IMR-90 (cell line): Measurements from ENCODE around the gene SORBS1. TPM values are rescaled to one million over a fixed set of nuclear protein-coding genes. Genes with fewer than 3 reads are reported as not detected.

Source experiments
- ATAC-seq: fragments of 200-7000 bp; cut with Tn5 transposase; 2 replicates; pipeline ENCODE4 v1.9.1; 2020; ENCODE audit warnings: low read depth, mild to moderate bottlenecking, moderate library complexity
- BruUV-seq: library from RNA; stranded (reverse); fragments of 400-500 nt; replicated peaks from 2 replicates; lab custom pipeline; 2021; lab: Mats Ljungman, UMichigan
- CTCF ChIA-PET: fragments of 300-600 bp; formaldehyde crosslinking; extraction: SDS; loops from one replicate; lab custom pipeline; 2021; ENCODE audit warnings: antibody characterized with exemption; lab: Yijun Ruan, JAX
- POLR2A ChIA-PET: fragments of 300-600 bp; sonication (Branson Sonifier 250); formaldehyde crosslinking; loops from one replicate; lab custom pipeline; 2022; ENCODE audit warnings: antibody characterized with exemption; ENCODE audit not compliant: unreplicated experiment; lab: Charles Lee
- DNase-seq: peaks from one replicate; pipeline ENCODE4 v3.0.0; 2013
- H2AFZ ChIP-seq: replicated peaks from 2 replicates; pipeline ENCODE3; 2013; ENCODE audit warnings: low read length, mild to moderate bottlenecking; ENCODE audit not compliant: poor library complexity
- H2AK5ac ChIP-seq: 2 replicates; pipeline ENCODE4 v1.6.1; 2013; ENCODE audit warnings: low read depth, low read length, inconsistent platforms
- H2AK9ac ChIP-seq: replicated peaks from 2 replicates; pipeline ENCODE3; 2013; ENCODE audit warnings: mild to moderate bottlenecking, low read depth, low read length, moderate library complexity; ENCODE audit not compliant: poor library complexity
- H2BK120ac ChIP-seq: 2 replicates; pipeline ENCODE4 v1.6.1; 2013; ENCODE audit warnings: low read depth, low read length, inconsistent platforms
- H2BK15ac ChIP-seq: 3 replicates; pipeline ENCODE4 v1.6.1; 2013; ENCODE audit warnings: low read depth, low read length, inconsistent platforms
- H2BK20ac ChIP-seq: 2 replicates; pipeline ENCODE4 v1.6.1; 2013; ENCODE audit warnings: low read depth, mild to moderate bottlenecking, inconsistent platforms, low read length, moderate library complexity
- H2BK5ac ChIP-seq: 2 replicates; pipeline ENCODE4 v1.6.1; 2013; ENCODE audit warnings: mild to moderate bottlenecking, low read depth, low read length, inconsistent platforms; ENCODE audit not compliant: poor library complexity, severe bottlenecking
- H3K14ac ChIP-seq: replicated peaks from 2 replicates; pipeline ENCODE4 v1.6.1; 2013; ENCODE audit warnings: low read depth, low read length, inconsistent platforms
- H3K18ac ChIP-seq: 2 replicates; pipeline ENCODE4 v1.6.1; 2013; ENCODE audit warnings: low read depth, low read length, control low read depth
- H3K23ac ChIP-seq: 2 replicates; pipeline ENCODE4 v1.6.1; 2013; ENCODE audit warnings: low read depth, low read length, inconsistent platforms
- H3K27ac ChIP-seq: 2 replicates; pipeline ENCODE4 v1.5.1; 2013; ENCODE audit warnings: mild to moderate bottlenecking, control low read depth, low read length; ENCODE audit not compliant: insufficient read depth
- H3K27me3 ChIP-seq: 2 replicates; pipeline ENCODE4 v1.6.1; 2013; ENCODE audit warnings: low read length; ENCODE audit not compliant: control insufficient read depth, insufficient read depth
- H3K36me3 ChIP-seq: 2 replicates; pipeline ENCODE4 v1.6.1; 2013; ENCODE audit warnings: low read length, mixed read lengths; ENCODE audit not compliant: control insufficient read depth, insufficient read depth
- H3K4ac ChIP-seq: 2 replicates; pipeline ENCODE4 v1.6.1; 2013; ENCODE audit warnings: low read depth, low read length, inconsistent platforms
- H3K4me1 ChIP-seq: 2 replicates; pipeline ENCODE4 v1.6.1; 2013; ENCODE audit warnings: low read length, mixed read lengths; ENCODE audit not compliant: control insufficient read depth, insufficient read depth
- H3K4me2 ChIP-seq: 2 replicates; pipeline ENCODE4 v1.6.1; 2013; ENCODE audit warnings: low read depth, mild to moderate bottlenecking, control low read depth, low read length, moderate library complexity
- H3K4me3 ChIP-seq: 2 replicates; pipeline ENCODE4 v1.5.1; 2013; ENCODE audit warnings: low read depth, mild to moderate bottlenecking, control low read depth, low read length, moderate library complexity; ENCODE audit not compliant: insufficient read depth
- H3K56ac ChIP-seq: 2 replicates; pipeline ENCODE4 v1.6.1; 2013; ENCODE audit warnings: low read length, inconsistent platforms; ENCODE audit not compliant: insufficient read depth; ENCODE audit errors: extremely low read depth
- H3K79me1 ChIP-seq, 2 experiments: 2 replicates each; pipeline ENCODE4 v1.6.1; 2013; ENCODE audit warnings: low read length in 2 of 2, inconsistent platforms in 1 of 2, low read depth in 1 of 2
- H3K9ac ChIP-seq: 2 replicates; pipeline ENCODE4 v1.6.1; 2013; ENCODE audit warnings: low read depth, low read length, control low read depth
- H3K9me1 ChIP-seq: 2 replicates; pipeline ENCODE4 v1.6.1; 2013; ENCODE audit warnings: low read length, inconsistent platforms; ENCODE audit not compliant: insufficient read depth
- H3K9me3 ChIP-seq: 2 replicates; pipeline ENCODE4 v1.6.1; 2013; ENCODE audit warnings: low read length; ENCODE audit not compliant: control insufficient read depth, insufficient read depth
- H4K20me1 ChIP-seq: 2 replicates; pipeline ENCODE4 v1.6.1; 2013; ENCODE audit warnings: low read length, inconsistent platforms; ENCODE audit not compliant: insufficient read depth
- H4K5ac ChIP-seq: 2 replicates; pipeline ENCODE4 v1.6.1; 2013; ENCODE audit warnings: mild to moderate bottlenecking, low read depth, low read length, control low read depth
- H4K8ac ChIP-seq, 2 experiments: 2 replicates each; pipeline ENCODE4 v1.6.1; 2013; ENCODE audit warnings: low read depth in 2 of 2, low read length in 2 of 2, control low read depth in 1 of 2, inconsistent platforms in 1 of 2
- H4K91ac ChIP-seq: 2 replicates; pipeline ENCODE4 v1.6.1; 2013; ENCODE audit warnings: low read depth, low read length, inconsistent platforms; ENCODE audit not compliant: insufficient read depth
- MAFK ChIP-seq: IDR thresholded peaks from 2 replicates; pipeline ENCODE4 v1.6.1; 2012; ENCODE audit warnings: low read depth, low read length, improper control_type of control experiment
- MXI1 ChIP-seq: IDR thresholded peaks from 2 replicates; pipeline ENCODE4 v1.6.1; 2012; ENCODE audit warnings: low read depth, mild to moderate bottlenecking, low read length, moderate library complexity, borderline replicate concordance
- POLR2A ChIP-seq: IDR thresholded peaks from 2 replicates; pipeline ENCODE4 v1.6.1; 2012; ENCODE audit warnings: mild to moderate bottlenecking, low read depth, low read length
- RCOR1 ChIP-seq: IDR thresholded peaks from 2 replicates; pipeline ENCODE4 v1.6.1; 2012; ENCODE audit warnings: mild to moderate bottlenecking, low read length, improper control_type of control experiment; ENCODE audit not compliant: insufficient replicate concordance
- WGBS, 2 experiments: methylation state at CpG; one replicate each; pipeline versions ENCODE4 v1.1.5 to v1.1.7; 2013; ENCODE audit warnings: missing lambda C conversion rate in 2 of 2; ENCODE audit not compliant: insufficient read length in 1 of 2; ENCODE audit errors: extremely low coverage in 2 of 2; 5-methylcytosine and 5-hydroxymethylcytosine counted together
- dilution Hi-C: fragments of 300-500 bp; cut with HindIII; formaldehyde crosslinking; loops from one replicate; pipeline ENCODE4 v1.14.3; 2018; ENCODE audit warnings: low sequenced_read_pairs; ENCODE audit not compliant: unreplicated experiment
- in situ Hi-C: fragments of 300-500 bp; cut with MboI; formaldehyde crosslinking; loops from 3 replicates; pipeline ENCODE4 v1.14.3; 2019; ENCODE audit warnings: low sequenced_read_pairs, inconsistent platforms, mixed read lengths
- intact Hi-C: fragments of 100-400 bp; cut with micrococcal nuclease; formaldehyde crosslinking; loops from 2 replicates; pipeline ENCODE4 v1.10.0; 2022
- polyA plus RNA-seq, 3 experiments: library from polyadenylated mRNA; depleted of rRNA; stranded (reverse); fragments of >200 nt; gene quantifications; 2 replicates each; pipeline ENCODE4 v1.2.3, GENCODE V29; 2012; ENCODE audit warnings: low replicate concordance in 1 of 3
- total RNA-seq: library from RNA; depleted of rRNA; stranded (reverse); fragments of >200 nt; gene quantifications from 2 replicates; pipeline ENCODE4 v1.2.3, GENCODE V29; 2012

Gene SORBS1
- total and polyA plus RNA-seq, 2 of the 4 experiments (the other 2 are of a cell fraction): 0.18 to 0.32 TPM

- TF ChIP-seq MAFK: no peak
- peak; percentile 10; the same call in 1 of the 2 replicates for TF ChIP-seq MXI1
- TF ChIP-seq RCOR1: no peak
Measured at GRCh38 chr10:95290461-95291364, 270.5 kb downstream of the SORBS1 start, which contains the start of gene PDLIM1 (continued).

GRCh38 chr10:95289921-95290421, 271.2 kb downstream of the SORBS1 start:
- Histone ChIP-seq H3K27ac (peak overlapping the region; percentile 94), H2BK20ac (0 out of 2 replicates have a peak overlapping the region, but pooled peaks have one; percentile 12), H3K23ac (peak overlapping the region; percentile 94), H2BK15ac (peak overlapping the region; percentile 25; the same call in 2 of the 3 replicates), H3K36me3 (peaks cover 3% of the 10 kb centered on the region; the same call in 1 of the 2 replicates), H4K5ac (peak overlapping the region; percentile 66), H2AFZ (peak overlapping the region; percentile 95), H3K56ac (peak overlapping the region; percentile 60; the same call in 1 of the 2 replicates), H3K9me3 (no peaks in the 10 kb centered on the region), H4K91ac (peak overlapping the region; percentile 88), H3K4me2 (peak overlapping the region; percentile 71), H4K8ac (peak overlapping the region; percentile 70 to 82), H2AK9ac (peak overlapping the region; percentile 75), H3K18ac (peak overlapping the region; percentile 84), H3K9me1 (peaks cover 23% of the 10 kb centered on the region), H3K79me1 (peaks cover 14 to 51% of the 10 kb centered on the region in 2 experiments), H2BK5ac (peak overlapping the region; percentile 84), H4K20me1 (peaks cover 42% of the 10 kb centered on the region), H3K27me3 (no peaks in the 10 kb centered on the region), H2BK120ac (peak overlapping the region; percentile 70), H3K14ac (peak overlapping the region; percentile 90), H3K4me3 (peak overlapping the region; percentile 98), H3K4ac (peak overlapping the region; percentile 76), H3K4me1 (peaks cover 10% of the 10 kb centered on the region), H3K9ac (peak overlapping the region; percentile 98), H2AK5ac (peak overlapping the region; percentile 73)
- BruUV-seq: no TSS peak
- ChIA-PET POLR2A (no interaction called here), CTCF (interaction anchor here (0.8 to 1.4 kb wide), 3 partner anchors 9 to 73 kb away, joined by 3 to 4 read pairs (median 3); no protein-coding TSS in a partner anchor)
- no peak for ATAC-seq
- WGBS, 2 experiments: 0% methylated on average over 5 of the region's 14 CpGs; no CpG with 5 or more reads in 1 of the 2 experiments
- no peak for TF ChIP-seq RCOR1
- 0 out of 2 replicates have a peak, but pooled peaks have one; percentile 5 for TF ChIP-seq POLR2A
- intact Hi-C loops: loop anchor here (1.0 to 5.0 kb wide), 4 partner anchors 43 to 108 kb away; no protein-coding TSS in a partner anchor
- dilution Hi-C loops: no loop called here
- no peak for DNase-seq
- in situ Hi-C loops: no loop called here
